Fibroblast of skin of left quadriceps (primary cell): ENCODE measurements around the gene ESPNL.
"Not testable (repeated sequence)": the region's sequence is repeated elsewhere in the genome, so short reads cannot be mapped to it uniquely, and the experiment has no call there.

Source experiments
- DNase-seq, 2 experiments: peaks; one replicate each; pipeline ENCODE4 v3.0.0-alpha.2; 2013; ENCODE audit warnings: low read depth in 2 of 2

Gene ESPNL

DNA sequence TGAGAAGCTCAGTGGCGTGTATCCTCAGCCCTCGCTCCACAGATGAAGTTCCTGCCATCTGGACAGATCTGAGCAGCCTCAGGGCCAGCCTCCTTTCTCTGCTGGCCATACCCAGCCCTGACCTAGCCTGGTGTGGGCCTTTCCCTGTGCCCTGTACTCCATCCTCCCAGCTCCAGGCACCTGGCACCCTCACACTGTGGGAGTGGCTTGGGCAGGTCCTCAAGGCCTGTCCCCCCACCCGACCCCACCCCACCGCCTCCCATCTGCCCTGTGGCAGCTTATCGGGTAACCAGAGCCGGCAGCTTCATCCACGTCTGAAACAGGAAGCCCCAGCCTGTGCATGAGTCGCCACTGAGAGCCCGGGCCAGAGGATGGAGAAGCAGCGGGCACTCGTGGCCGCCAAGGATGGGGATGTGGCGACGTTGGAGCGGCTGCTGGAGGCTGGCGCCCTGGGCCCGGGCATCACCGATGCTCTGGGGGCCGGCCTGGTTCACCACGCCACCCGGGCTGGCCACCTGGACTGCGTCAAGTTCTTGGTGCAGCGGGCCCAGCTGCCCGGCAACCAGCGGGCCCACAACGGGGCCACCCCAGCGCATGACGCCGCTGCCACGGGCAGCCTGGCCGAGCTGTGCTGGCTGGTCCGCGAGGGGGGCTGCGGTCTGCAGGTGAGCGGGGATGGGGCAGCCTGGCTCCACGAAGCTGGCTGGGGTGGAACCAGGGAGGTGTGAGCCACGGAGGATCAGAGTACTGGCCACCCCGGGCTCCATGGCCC, at the start of gene ESPNL:
Gene ESPNL, plus strand, starts transcription at position 292 of the 772 bp plus-strand sequence. Its CDS starts 80 bp downstream, at position 372.
- DNase-seq: no peak

GRCh38 chr2:238053191-238053776, 46.9 kb upstream of the ESPNL start:
- DNase-seq: no peak

GRCh38 chr2:238055841-238056240, 44.3 kb upstream of the ESPNL start:
- no peak for DNase-seq

DNA sequence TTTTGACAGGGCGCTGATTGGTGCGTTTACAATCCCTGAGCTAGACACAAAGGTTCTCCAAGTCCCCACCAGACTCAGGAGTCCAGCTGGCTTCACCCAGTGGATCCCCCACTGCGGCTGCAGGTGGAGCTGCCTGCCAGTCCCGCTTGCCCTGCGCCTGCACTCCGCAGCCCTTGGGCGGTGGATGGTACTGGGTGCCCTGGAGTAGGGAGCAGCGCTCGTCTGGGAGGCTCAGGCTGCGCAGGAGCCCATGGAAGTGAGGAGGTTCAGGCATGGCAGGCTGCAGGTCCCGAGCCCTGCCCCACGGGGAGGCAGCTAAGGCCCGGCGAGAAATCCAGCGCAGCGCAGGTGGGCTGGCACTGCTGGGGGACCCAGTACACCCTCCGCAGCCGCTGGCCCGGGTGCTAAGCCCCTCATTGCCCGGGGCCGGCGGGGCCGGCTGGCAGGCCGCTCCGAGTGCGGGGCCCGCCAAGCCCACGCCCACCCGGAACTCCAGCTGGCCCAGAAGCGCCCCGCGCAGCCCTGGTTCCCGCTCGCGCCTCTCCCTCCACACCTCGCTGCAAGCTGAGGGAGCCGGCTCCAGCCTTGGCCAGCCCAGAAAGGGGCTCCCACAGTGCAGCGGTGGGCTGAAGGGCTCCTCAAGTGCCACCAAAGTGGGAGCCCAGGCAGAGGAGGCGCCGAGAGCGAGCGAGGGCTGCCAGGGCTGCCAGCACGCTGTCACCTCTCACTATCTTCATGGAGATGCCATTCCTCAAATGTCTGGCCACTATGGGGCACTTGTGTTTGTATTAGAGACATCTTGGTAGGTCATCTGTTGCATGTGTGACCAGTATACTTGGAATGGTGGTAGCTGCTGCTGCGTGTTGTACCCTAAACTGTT, 42.2 kb upstream of the ESPNL start:
- not testable (repeated sequence) for DNase-seq

DNA sequence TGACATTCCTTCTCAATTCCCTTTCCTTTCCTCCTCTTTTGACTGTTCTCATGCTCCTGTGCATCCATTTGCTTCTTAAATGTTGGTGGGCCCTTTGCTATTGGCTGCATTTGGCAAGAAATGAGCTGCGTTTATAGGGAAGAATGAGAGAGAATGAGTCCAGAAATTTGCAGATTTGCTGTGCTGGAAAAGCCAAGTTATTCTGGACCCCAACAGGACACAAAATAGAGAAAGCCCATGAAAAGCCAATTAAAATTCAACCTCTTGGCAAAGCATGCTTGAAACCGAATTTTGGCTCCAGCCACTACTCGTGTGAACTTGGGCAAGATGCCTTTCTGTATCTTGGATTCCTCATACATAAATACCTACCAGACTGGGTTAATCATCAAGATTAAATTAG, 40.6 kb upstream of the ESPNL start:
- no peak for DNase-seq

DNA sequence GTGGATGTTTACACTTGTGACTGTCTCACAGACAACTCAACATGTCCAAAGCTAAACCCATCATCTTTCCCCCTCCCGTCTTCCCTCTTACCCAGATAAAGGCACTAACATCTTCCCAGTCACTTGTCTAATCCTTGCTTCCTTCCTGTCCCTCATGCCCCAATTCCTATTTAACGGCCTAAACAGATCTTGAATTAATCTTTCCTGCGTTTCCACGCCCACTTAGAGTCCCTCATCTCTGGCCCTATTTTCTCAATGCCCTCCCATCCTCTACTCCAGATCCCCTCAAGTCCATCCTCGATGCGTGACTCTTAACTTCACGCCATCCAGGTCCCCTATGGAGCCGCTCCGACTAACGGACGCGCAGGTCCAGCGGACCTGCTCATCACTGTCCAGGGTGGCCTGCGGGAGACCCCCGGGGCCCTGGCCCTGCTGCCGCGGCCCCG, 40.0 kb upstream of the ESPNL start:
- no peak for DNase-seq

DNA sequence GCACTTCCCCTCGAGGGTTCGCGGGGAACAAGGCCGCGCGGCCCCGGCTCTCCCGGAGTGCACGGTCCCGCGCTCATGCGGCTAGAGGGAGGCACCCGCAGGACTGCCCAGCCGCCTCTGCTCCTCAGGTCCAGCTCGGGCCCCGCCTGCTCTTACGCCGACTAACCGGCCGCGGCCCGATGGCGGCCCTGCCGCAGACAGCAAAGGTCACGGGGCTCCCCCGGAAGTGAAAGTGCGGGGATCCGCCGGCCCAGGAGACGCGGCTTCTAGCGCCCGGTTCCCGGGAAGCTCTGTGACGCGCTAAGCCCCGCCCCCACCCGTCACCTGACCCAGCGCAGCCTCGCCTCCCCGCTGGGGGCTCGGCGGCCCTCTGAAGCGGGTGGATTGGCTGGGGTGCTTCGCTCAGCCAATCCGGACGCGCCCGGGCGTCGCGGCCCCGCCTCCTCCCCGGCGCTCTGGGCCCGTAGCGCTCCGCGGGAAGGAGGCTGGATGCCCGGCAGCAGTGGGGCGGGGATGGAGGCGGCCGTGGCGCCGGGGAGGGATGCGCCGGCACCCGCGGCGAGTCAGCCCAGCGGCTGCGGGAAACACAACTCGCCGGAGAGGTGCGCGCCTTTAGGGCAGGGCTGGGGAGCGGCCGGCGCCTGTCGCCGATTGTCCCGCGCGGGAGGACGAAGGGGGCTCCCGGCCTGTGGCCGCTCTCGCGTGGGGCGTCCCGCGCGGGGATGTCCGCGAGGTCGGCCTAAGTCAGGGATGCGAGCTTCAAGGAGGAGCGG, 39.4 kb upstream of the ESPNL start, which contains the start of gene SCLY:
Gene SCLY, plus strand, starts transcription at position 460 of the 773 bp plus-strand sequence. Its CDS starts 54 bp downstream, at position 514.
- DNase-seq: peak; percentile 95

GRCh38 chr2:238061315-238062202, 38.6 kb upstream of the ESPNL start:
- no peak for DNase-seq

- DNase-seq: no peak
Observed at GRCh38 chr2:238063414-238064189, 36.5 kb upstream of the ESPNL start.

DNA sequence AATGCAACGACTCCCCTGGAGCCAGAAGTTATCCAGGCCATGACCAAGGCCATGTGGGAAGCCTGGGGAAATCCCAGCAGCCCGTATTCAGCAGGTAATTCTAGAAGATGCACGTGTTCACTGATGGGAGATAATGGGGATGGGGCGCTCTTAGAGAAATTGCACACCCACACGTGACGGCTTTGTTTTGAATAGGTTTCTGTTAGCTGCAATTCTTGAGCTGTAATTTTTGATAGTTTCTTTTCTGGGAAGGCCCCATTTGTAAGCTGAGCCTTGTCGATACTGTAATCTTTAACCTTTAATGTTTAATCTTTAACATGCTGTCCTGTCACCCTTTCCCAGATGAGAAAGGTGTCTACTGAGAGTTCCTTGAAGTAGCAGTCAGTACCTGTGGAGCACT, 35.8 kb upstream of the ESPNL start:
- no peak for DNase-seq

DNA sequence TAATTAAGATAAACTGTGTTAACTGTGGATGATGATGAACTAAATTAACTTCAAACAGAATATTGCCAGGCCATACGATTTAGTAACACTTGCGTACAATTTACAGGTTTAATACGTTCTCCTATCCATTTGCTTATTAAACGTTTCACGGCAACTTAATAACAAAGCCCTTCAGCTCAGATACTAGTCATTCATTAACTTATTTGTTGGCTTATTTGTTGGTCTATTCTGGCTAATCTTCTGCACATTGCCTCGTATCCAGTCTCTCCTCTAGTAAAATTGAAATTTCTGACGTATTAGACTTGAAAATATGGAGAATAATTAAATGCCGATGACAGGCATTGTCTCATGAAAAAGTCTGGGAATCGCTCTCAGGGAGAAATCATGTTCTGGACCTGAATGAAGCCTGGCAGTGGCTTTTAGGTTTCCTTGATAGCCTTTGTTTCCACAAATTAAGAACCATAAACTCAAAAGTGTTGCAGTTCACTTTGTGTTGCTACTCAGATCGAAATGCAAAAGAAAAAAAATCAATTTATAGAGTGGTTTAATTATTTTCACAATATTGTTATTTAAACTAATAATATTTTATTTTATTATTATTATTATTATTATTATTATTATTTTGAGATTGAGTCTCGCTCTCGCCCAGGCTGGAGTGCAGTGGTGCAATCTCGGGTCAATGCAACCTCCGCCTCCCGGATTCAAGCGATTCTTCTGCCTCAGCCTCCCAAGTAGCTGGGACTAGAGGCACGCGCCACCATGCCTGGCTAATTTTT, 34.9 kb upstream of the ESPNL start:
- DNase-seq: no peak

DNA sequence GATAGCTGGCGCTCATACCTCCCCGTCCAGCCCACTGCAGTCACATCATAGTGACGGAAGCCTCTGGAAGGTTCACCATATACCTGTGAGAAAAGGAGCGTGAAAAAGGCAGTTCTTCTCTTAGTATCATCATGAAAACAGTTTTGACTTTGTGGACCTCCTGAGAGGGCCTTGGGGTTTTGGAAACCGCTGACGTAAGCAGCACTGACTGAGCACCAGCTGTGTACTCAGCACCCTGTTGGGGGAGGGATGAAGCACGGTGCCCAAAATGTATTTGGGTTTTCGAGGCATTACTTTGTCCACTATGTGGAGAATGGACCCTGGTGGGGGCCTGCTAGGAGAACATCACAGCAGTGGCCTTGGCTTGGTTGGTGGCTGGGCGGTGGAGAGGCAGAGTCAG, 33.9 kb upstream of the ESPNL start:
- DNase-seq: no peak

GRCh38 chr2:238066718-238067117, 33.4 kb upstream of the ESPNL start:
- not testable (repeated sequence) for DNase-seq

- DNase-seq: no peak
Observed at GRCh38 chr2:238067939-238068338, 32.2 kb upstream of the ESPNL start.

DNA sequence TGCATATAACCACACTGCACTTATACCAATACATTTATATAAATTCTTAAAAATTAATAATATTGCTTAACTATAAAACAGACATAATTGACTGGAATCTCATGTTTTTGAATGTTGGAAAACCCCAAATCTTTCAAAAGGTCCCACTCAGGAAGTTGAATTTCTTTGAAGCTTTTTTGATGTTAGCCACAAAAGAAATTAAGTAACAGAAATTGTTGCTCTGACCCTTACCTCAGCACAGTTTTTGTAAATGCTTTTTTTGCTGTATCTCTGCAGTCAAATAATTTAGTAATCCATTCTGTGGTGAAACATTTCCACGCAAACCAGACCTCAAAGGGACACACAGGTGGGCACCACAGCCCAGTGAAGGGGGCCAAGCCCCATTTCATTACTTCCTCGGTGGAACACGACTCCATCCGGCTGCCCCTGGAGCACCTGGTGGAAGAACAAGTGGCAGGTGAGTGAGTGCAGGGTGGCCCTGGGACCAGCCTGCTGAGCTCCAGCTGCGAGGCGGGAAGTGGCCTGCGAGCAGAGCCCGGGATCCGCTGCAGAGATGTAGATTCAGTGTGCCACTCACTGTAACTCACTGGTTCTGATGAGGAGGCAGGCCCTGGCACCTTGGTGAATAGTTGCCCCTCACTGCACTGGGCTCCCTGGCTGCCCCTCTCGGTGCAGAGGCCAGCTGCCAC, 31.0 kb upstream of the ESPNL start:
- no peak for DNase-seq

- DNase-seq: no peak
Observed at GRCh38 chr2:238069877-238070276, 30.3 kb upstream of the ESPNL start.

GRCh38 chr2:238075397-238075796, 24.7 kb upstream of the ESPNL start:
- no peak for DNase-seq

DNA sequence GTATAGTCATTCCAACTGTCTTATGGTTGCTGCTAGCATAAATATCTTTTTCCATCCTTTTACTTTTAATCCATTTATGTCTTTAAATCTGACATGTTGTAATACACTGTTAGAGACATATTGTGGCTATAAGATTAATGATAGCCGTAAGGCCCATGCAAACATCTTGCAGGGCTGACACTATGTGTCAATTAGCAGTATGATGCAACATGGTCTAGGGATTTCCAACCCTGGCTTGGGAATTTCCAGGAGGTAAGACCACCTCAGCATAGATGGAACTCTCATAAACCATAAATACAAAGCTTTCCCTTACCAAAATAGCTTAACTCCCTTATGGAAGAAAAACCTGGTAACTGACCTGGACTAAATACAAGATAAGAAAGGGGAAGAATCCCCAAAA, 22.8 kb upstream of the ESPNL start:
- peak; percentile 29 for DNase-seq
